HL-60 (cell line): ENCODE measurements around the gene SHISAL2A.

Source experiments
- DNase-seq, 2 experiments: peaks; one replicate each; pipeline ENCODE4 v3.0.0-alpha.2; 2010 to 2020; ENCODE audit warnings: low read depth in 1 of 2, low spot score in 1 of 2
- H3K27ac ChIP-seq: fragments of 250-450 bp; sonication (Bioruptor Pico); replicated peaks from 2 replicates; pipeline ENCODE4 v1.5.1; 2020; ENCODE audit warnings: mild to moderate bottlenecking, moderate library complexity
- H3K27me3 ChIP-seq: fragments of 250-450 bp; sonication (Bioruptor Pico); 2 replicates; pipeline ENCODE4 v1.5.1; 2021; ENCODE audit warnings: mild to moderate bottlenecking, moderate library complexity; ENCODE audit not compliant: insufficient read depth, poor library complexity, severe bottlenecking
- H3K4me3 ChIP-seq: replicated peaks from 2 replicates; pipeline ENCODE4 v1.5.1; 2011; ENCODE audit warnings: mild to moderate bottlenecking, control low read depth, low read length; ENCODE audit not compliant: insufficient read depth
- GABPA ChIP-seq: IDR thresholded peaks from 2 replicates; pipeline ENCODE4 v1.6.1; 2012; ENCODE audit warnings: low read depth
- POLR2AphosphoS5 ChIP-seq: IDR thresholded peaks from 2 replicates; pipeline ENCODE4 v1.6.1; 2012; ENCODE audit warnings: low read depth
- REST ChIP-seq: IDR thresholded peaks from 2 replicates; pipeline ENCODE4 v1.6.1; 2012; ENCODE audit warnings: low read depth; ENCODE audit not compliant: insufficient replicate concordance
- SPI1 ChIP-seq: IDR thresholded peaks from 2 replicates; pipeline ENCODE4 v1.6.1; 2012; ENCODE audit warnings: low read depth, mild to moderate bottlenecking, borderline replicate concordance
- TF ChIP-seq, protein P1 (sequence below): IDR thresholded peaks from one replicate; pipeline ENCODE4 v1.5.1; 2011; ENCODE audit warnings: low read length, control low read depth, inconsistent platforms; ENCODE audit not compliant: insufficient read depth

Gene SHISAL2A

GRCh38 chr1:52621950-52622349 is 11.0 kb upstream of the SHISAL2A start:
- TF ChIP-seq, protein P1, sequence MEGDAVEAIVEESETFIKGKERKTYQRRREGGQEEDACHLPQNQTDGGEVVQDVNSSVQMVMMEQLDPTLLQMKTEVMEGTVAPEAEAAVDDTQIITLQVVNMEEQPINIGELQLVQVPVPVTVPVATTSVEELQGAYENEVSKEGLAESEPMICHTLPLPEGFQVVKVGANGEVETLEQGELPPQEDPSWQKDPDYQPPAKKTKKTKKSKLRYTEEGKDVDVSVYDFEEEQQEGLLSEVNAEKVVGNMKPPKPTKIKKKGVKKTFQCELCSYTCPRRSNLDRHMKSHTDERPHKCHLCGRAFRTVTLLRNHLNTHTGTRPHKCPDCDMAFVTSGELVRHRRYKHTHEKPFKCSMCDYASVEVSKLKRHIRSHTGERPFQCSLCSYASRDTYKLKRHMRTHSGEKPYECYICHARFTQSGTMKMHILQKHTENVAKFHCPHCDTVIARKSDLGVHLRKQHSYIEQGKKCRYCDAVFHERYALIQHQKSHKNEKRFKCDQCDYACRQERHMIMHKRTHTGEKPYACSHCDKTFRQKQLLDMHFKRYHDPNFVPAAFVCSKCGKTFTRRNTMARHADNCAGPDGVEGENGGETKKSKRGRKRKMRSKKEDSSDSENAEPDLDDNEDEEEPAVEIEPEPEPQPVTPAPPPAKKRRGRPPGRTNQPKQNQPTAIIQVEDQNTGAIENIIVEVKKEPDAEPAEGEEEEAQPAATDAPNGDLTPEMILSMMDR, result no peak
- TF ChIP-seq POLR2AphosphoS5 (no peak), REST (no peak), SPI1 (no peak), GABPA (no peak)
- Histone ChIP-seq H3K27ac (no peak overlapping the region), H3K4me3 (no peak overlapping the region), H3K27me3 (no peaks in the 10 kb centered on the region)
- no peak for DNase-seq

- no peak overlapping the region for H3K4me3 ChIP-seq
- TF ChIP-seq GABPA, result no peak
- TF ChIP-seq, protein P1, result no peak
- TF ChIP-seq SPI1, result no peak
- no peak for TF ChIP-seq POLR2AphosphoS5
- TF ChIP-seq REST, result no peak
- DNase-seq, result no peak
- no peaks in the 10 kb centered on the region for H3K27me3 ChIP-seq
- no peak overlapping the region for H3K27ac ChIP-seq
Measured at GRCh38 chr1:52623812-52624211, 9.2 kb upstream of the SHISAL2A start.

DNA sequence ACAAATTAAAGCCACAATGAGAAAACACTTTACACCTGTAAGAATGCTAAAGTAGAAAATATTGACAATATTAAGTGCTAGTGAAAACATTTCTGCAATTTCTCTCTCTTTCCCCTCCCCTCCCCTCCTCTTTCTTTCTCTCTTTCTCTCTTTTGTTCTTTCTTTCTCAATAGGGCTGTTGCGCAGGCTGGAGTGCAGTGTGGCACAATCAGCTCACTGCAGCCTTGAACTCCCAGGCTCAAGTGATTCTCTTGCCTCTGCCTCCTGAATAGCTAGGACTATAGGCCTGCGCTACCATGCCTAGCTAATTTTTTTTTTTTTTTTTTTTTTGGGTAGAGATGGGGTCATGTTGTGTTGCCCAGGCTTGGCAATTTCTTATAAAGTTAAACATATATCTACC is 5.9 kb upstream of the SHISAL2A start:
- Histone ChIP-seq H3K27ac (peak overlapping the region; percentile 14; the same call in 1 of the 2 replicates), H3K27me3 (no peaks in the 10 kb centered on the region), H3K4me3 (no peak overlapping the region)
- no peak for TF ChIP-seq GABPA
- DNase-seq, result peak in 1 of 2 experiments; percentile 75

GRCh38 chr1:52628614-52629324 is 4.2 kb upstream of the SHISAL2A start:
- no peak for TF ChIP-seq SPI1
- TF ChIP-seq POLR2AphosphoS5, result no peak
- TF ChIP-seq GABPA, result no peak
- no peak for TF ChIP-seq REST
- TF ChIP-seq, protein P1, result no peak
- Histone ChIP-seq H3K4me3 (no peak overlapping the region), H3K27me3 (no peaks in the 10 kb centered on the region), H3K27ac (no peak overlapping the region)
- DNase-seq, result no peak
